Measurements from ENCODE around the gene GRK3.

Gene GRK3

DNA sequence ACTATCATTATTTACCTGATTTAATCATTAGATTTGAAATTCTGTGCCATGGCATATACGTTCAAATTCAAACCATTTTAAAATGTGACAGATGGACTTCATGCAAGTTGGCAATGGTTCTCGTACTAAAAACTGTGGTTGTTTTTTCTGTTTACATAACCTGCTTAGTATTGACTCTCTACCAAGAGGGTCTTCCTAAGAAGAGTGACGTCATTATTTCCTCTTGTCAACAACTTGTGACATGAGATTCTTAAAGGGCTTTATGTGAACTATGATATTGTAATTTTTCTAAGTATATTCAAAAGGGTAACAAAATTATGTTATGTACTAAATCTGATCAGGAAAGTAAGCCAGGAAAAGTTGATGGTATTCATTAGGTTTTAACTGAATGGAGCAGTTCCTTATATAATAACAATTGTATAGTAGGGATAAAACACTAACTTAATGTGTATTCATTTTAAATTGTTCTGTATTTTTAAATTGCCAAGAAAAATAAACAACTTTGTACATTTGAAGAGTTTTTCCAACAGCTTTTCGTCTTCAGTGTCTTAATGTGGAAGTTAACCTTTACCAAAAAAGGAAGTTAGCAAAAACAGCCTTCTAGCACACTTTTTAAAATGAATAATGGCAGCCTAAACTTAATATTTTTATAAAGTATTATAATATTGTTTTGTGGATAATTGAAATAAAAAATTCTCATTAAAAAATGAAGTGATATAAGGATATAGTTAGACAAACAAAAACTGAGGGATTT, 87.0 kb downstream of the GRK3 start:
- H3K36me3 ChIP-seq (ENCODE audit: insufficient read depth, low read depth, low read length), result peaks cover 5% of the 10 kb centered on the region; the same call in 1 of the 2 replicates
- no peaks in the 10 kb centered on the region for H3K9me3 ChIP-seq (ENCODE audit: insufficient read depth, low read depth, low read length)
- H3K9ac ChIP-seq (ENCODE audit: low read depth, low read length), result no peak overlapping the region
- no peak overlapping the region for H3K27ac ChIP-seq (ENCODE audit: low read length)
- no peak overlapping the region for H3K4me3 ChIP-seq (ENCODE audit: low read length)
- no peaks in the 10 kb centered on the region for H3K27me3 ChIP-seq (ENCODE audit: insufficient read depth, low read length)
- no peaks in the 10 kb centered on the region for H3K4me1 ChIP-seq (ENCODE audit: insufficient read depth, low read length)

DNA sequence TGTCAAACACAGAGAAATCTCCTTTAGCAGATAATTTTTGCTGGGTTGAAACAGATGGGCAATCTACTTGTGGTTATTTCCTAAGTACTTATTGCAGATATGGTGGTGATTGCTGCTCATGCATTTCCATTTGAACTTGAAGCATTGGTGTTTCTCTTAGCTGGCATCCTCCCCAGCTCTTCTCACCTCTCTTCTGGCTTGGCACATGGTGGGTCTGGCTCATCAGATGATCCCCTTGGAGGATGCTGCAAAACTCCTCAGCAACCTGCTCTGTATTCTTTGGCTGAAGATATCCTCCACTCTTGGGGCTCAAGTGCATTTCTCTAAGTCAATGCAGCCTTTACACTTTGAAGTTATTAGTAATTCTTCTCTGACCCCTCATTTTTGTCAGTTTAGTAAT, 90.2 kb downstream of the GRK3 start:
- Histone ChIP-seq H3K9me3 (ENCODE audit: insufficient read depth, low read depth, low read length) (no peaks in the 10 kb centered on the region), H3K36me3 (ENCODE audit: insufficient read depth, low read depth, low read length) (no peaks in the 10 kb centered on the region), H3K4me3 (ENCODE audit: low read length) (no peak overlapping the region), H3K27me3 (ENCODE audit: insufficient read depth, low read length) (no peaks in the 10 kb centered on the region), H3K4me1 (ENCODE audit: insufficient read depth, low read length) (no peaks in the 10 kb centered on the region), H3K27ac (ENCODE audit: low read length) (no peak overlapping the region), H3K9ac (ENCODE audit: low read depth, low read length) (no peak overlapping the region)

DNA sequence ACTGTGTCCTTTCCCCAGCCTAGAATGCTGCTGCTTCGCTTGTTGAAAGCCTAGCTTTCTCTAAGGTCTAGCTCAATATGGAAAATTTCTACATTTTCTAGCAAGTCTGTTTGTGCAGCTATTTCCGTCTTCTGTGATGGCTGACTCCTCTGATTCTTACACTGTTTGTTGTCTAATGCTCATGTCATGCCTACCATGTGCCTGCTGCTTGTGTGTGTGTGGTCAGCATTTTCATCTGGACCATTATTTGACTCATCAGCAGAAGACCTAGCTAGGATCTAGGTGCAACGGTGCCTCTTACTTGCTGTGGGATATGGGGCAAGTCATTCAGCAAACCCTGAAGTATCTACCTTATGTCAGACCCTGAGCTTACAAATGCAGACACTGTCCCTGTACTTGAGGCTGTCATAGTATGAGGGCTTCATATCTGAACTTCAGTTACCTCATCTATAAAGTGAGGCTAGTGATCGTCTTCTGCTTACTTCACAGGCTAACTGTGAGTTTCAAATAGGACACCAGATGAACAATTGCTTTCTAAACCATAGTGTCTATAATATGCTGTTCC, 91.0 kb downstream of the GRK3 start:
- no peak overlapping the region for H3K27ac ChIP-seq (ENCODE audit: low read length)
- H3K27me3 ChIP-seq (ENCODE audit: insufficient read depth, low read length), result no peaks in the 10 kb centered on the region
- no peaks in the 10 kb centered on the region for H3K4me1 ChIP-seq (ENCODE audit: insufficient read depth, low read length)
- no peaks in the 10 kb centered on the region for H3K36me3 ChIP-seq (ENCODE audit: insufficient read depth, low read depth, low read length)
- no peak overlapping the region for H3K9ac ChIP-seq (ENCODE audit: low read depth, low read length)
- H3K9me3 ChIP-seq (ENCODE audit: insufficient read depth, low read depth, low read length), result no peaks in the 10 kb centered on the region
- H3K4me3 ChIP-seq (ENCODE audit: low read length), result no peak overlapping the region

DNA sequence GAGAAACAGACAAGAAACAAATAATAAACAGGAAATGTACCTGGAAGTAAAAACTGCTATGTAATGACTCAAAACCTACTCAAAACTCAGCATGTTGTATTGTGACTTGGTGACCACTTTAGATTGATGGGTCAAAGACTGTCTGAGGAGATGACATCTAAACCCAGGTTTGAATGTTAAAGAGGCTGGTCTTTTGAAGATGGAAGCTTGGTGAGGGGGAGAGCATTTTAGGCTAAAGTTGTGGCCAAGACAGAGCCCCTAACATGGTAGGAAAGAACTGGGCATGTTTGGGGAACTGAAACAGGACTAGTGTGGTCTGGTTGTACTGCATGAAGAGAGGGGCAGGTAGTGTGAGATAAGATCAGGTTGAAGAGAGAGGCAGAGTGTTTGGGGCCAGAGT, 92.2 kb downstream of the GRK3 start:
- Histone ChIP-seq H3K4me1 (ENCODE audit: insufficient read depth, low read length) (no peaks in the 10 kb centered on the region), H3K36me3 (ENCODE audit: insufficient read depth, low read depth, low read length) (no peaks in the 10 kb centered on the region), H3K27me3 (ENCODE audit: insufficient read depth, low read length) (no peaks in the 10 kb centered on the region), H3K27ac (ENCODE audit: low read length) (no peak overlapping the region), H3K4me3 (ENCODE audit: low read length) (no peak overlapping the region), H3K9me3 (ENCODE audit: insufficient read depth, low read depth, low read length) (no peaks in the 10 kb centered on the region), H3K9ac (ENCODE audit: low read depth, low read length) (no peak overlapping the region)

DNA sequence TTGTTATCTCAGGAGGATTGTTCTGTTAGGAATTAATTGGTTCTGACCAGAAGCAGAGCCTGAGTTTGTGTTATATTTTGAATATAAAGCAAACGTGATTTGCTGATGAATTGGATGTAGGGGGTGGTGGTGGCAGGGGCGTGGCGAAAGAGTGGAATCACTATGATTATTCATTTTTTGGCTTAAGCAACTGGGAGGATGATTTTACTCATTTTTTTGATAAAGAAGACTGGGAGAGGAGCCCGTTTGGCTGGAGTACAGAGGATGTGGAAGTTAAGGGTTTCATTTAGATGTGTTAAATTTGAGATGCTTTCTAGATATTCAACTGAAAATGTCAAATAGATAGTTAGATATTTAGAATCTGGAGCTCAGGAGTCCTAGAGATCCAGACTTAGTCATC, 94.2 kb downstream of the GRK3 start:
- no peaks in the 10 kb centered on the region for H3K4me1 ChIP-seq (ENCODE audit: insufficient read depth, low read length)
- H3K9ac ChIP-seq (ENCODE audit: low read depth, low read length), result no peak overlapping the region
- H3K27me3 ChIP-seq (ENCODE audit: insufficient read depth, low read length), result no peaks in the 10 kb centered on the region
- no peak overlapping the region for H3K4me3 ChIP-seq (ENCODE audit: low read length)
- no peaks in the 10 kb centered on the region for H3K9me3 ChIP-seq (ENCODE audit: insufficient read depth, low read depth, low read length)
- no peak overlapping the region for H3K27ac ChIP-seq (ENCODE audit: low read length)
- no peaks in the 10 kb centered on the region for H3K36me3 ChIP-seq (ENCODE audit: insufficient read depth, low read depth, low read length)

DNA sequence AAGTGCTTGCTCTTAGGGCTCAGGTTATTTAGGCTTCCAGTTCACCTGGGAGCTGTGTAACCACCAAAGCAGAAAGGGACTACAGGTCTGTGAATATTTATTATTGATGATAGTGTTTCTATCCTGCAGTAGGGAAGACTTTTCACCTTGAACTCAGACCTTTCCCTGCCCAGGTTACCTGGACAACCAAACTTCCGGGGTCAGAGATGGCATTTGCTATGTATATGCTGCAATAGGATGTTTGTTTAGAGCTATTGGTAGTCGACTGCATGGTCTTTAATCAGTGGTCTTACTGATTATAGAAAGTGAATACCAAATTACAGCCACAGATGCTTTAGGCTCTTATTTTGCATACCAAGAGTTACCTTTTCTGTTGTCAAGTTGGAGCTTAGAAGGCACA, 94.9 kb downstream of the GRK3 start:
- no peaks in the 10 kb centered on the region for H3K36me3 ChIP-seq (ENCODE audit: insufficient read depth, low read depth, low read length)
- no peaks in the 10 kb centered on the region for H3K4me1 ChIP-seq (ENCODE audit: insufficient read depth, low read length)
- no peak overlapping the region for H3K27ac ChIP-seq (ENCODE audit: low read length)
- H3K4me3 ChIP-seq (ENCODE audit: low read length), result no peak overlapping the region
- no peak overlapping the region for H3K9ac ChIP-seq (ENCODE audit: low read depth, low read length)
- no peaks in the 10 kb centered on the region for H3K9me3 ChIP-seq (ENCODE audit: insufficient read depth, low read depth, low read length)
- no peaks in the 10 kb centered on the region for H3K27me3 ChIP-seq (ENCODE audit: insufficient read depth, low read length)

DNA sequence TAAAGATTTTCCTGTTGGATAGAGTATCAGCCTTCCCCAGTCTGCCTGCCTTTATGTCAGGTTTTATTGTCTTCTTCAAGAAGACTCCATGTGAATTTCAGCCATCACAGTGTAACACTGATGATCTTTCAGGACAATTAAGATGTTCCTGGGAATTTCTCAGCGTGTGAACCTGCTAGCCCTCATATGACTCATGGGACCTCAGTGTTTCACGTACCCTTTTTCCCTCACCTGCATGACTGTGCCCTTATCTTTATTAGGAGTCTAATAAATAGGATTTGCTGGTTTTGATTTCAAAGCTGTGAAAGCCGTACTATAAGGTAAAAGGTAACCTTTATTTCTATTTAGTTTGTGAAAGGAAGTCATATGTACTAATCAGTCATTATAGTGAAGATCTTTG, 95.9 kb downstream of the GRK3 start:
- Histone ChIP-seq H3K4me3 (ENCODE audit: low read length) (no peak overlapping the region), H3K9me3 (ENCODE audit: insufficient read depth, low read depth, low read length) (no peaks in the 10 kb centered on the region), H3K27ac (ENCODE audit: low read length) (no peak overlapping the region), H3K27me3 (ENCODE audit: insufficient read depth, low read length) (no peaks in the 10 kb centered on the region), H3K9ac (ENCODE audit: low read depth, low read length) (no peak overlapping the region), H3K36me3 (ENCODE audit: insufficient read depth, low read depth, low read length) (no peaks in the 10 kb centered on the region), H3K4me1 (ENCODE audit: insufficient read depth, low read length) (no peaks in the 10 kb centered on the region)

DNA sequence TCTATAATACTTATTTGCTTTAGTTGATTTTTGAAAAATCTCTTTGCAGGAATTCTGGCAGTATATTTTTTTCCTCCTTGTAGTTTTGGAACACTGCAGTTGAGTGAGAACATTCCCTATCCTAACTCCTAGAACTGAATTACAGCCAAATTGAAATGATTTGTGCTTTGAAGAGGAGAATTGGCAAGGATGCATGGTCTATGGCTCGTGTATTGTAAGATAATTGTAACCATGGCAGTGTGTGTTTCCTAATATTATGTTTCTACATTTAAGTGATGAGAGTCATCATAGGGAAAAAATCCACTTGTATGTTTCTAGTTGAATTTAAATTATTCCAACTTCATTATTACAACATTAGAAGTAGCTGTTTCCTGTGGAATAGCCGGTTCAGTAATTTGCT, 96.6 kb downstream of the GRK3 start:
- no peaks in the 10 kb centered on the region for H3K36me3 ChIP-seq (ENCODE audit: insufficient read depth, low read depth, low read length)
- no peak overlapping the region for H3K9ac ChIP-seq (ENCODE audit: low read depth, low read length)
- no peak overlapping the region for H3K27ac ChIP-seq (ENCODE audit: low read length)
- no peaks in the 10 kb centered on the region for H3K9me3 ChIP-seq (ENCODE audit: insufficient read depth, low read depth, low read length)
- H3K4me3 ChIP-seq (ENCODE audit: low read length), result no peak overlapping the region
- H3K27me3 ChIP-seq (ENCODE audit: insufficient read depth, low read length), result no peaks in the 10 kb centered on the region
- H3K4me1 ChIP-seq (ENCODE audit: insufficient read depth, low read length), result no peaks in the 10 kb centered on the region

DNA sequence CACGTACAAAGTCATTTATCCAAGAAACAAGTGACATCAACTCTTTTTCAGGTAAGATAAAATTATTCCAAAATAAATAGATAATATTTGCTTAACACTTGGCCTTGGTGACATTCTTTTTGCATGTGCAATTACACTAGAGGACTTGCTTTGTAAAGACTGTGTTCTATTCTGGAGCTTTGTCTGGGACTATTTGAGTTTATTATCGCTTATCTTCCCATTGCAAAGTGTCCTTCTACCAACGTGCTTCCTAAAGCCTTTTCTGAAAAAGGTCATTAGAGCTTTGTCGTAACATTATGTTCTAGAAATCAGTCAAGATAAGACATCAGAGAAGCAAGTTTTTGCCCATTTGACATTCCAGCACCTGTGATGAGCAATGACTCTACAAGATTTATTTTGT, 99.2 kb downstream of the GRK3 start:
- H3K36me3 ChIP-seq (ENCODE audit: insufficient read depth, low read depth, low read length), result no peaks in the 10 kb centered on the region
- H3K27me3 ChIP-seq (ENCODE audit: insufficient read depth, low read length), result no peaks in the 10 kb centered on the region
- H3K27ac ChIP-seq (ENCODE audit: low read length), result no peak overlapping the region
- no peak overlapping the region for H3K4me3 ChIP-seq (ENCODE audit: low read length)
- no peaks in the 10 kb centered on the region for H3K4me1 ChIP-seq (ENCODE audit: insufficient read depth, low read length)
- no peaks in the 10 kb centered on the region for H3K9me3 ChIP-seq (ENCODE audit: insufficient read depth, low read depth, low read length)
- no peak overlapping the region for H3K9ac ChIP-seq (ENCODE audit: low read depth, low read length)

DNA sequence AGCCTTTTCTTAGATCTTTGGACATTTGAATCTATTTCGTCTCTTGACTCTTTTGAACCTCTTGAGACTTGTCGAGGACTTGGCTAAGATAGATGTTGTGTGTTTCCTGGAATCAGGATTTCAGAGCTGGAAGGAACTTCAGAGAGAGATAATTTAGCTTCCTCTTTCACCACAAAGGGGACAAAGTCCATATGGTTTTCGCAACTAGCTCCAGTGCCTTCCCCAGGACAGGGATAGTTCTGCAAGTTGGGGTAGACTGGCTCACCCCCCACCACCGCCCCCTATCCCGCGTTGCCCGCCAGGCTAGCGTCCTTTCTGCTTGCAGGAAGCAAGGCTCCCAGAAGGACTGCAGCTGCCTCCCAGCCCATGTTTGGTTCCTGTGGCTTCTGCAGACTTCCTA, 101.8 kb downstream of the GRK3 start:
- H3K4me3 ChIP-seq (ENCODE audit: low read length), result no peak overlapping the region
- no peaks in the 10 kb centered on the region for H3K27me3 ChIP-seq (ENCODE audit: insufficient read depth, low read length)
- H3K36me3 ChIP-seq (ENCODE audit: insufficient read depth, low read depth, low read length), result no peaks in the 10 kb centered on the region
- H3K4me1 ChIP-seq (ENCODE audit: insufficient read depth, low read length), result no peaks in the 10 kb centered on the region
- no peak overlapping the region for H3K27ac ChIP-seq (ENCODE audit: low read length)
- H3K9ac ChIP-seq (ENCODE audit: low read depth, low read length), result no peak overlapping the region
- no peaks in the 10 kb centered on the region for H3K9me3 ChIP-seq (ENCODE audit: insufficient read depth, low read depth, low read length)

DNA sequence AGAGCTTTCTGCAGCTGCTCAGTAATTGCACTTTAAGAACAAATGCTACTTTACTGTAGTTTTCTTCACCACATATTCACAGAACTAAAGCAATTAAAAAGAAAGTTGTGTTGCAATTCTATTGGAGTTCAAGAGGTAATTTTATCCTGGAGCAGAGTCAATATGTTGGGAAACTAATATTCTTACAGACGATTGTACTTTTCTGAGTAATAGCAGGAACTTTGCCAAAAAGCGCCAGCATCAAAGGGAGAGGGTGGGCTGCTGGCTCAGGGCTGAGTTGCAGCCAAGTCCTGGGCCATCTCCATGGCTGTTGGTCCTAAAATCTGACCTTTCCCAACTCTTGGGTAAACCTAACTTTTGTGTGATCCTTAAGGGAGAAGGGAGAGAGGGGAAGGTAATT, 104.0 kb downstream of the GRK3 start:
- no peaks in the 10 kb centered on the region for H3K36me3 ChIP-seq (ENCODE audit: insufficient read depth, low read depth, low read length)
- no peaks in the 10 kb centered on the region for H3K9me3 ChIP-seq (ENCODE audit: insufficient read depth, low read depth, low read length)
- no peaks in the 10 kb centered on the region for H3K4me1 ChIP-seq (ENCODE audit: insufficient read depth, low read length)
- H3K27me3 ChIP-seq (ENCODE audit: insufficient read depth, low read length), result no peaks in the 10 kb centered on the region
- H3K27ac ChIP-seq (ENCODE audit: low read length), result no peak overlapping the region
- no peak overlapping the region for H3K9ac ChIP-seq (ENCODE audit: low read depth, low read length)
- no peak overlapping the region for H3K4me3 ChIP-seq (ENCODE audit: low read length)

DNA sequence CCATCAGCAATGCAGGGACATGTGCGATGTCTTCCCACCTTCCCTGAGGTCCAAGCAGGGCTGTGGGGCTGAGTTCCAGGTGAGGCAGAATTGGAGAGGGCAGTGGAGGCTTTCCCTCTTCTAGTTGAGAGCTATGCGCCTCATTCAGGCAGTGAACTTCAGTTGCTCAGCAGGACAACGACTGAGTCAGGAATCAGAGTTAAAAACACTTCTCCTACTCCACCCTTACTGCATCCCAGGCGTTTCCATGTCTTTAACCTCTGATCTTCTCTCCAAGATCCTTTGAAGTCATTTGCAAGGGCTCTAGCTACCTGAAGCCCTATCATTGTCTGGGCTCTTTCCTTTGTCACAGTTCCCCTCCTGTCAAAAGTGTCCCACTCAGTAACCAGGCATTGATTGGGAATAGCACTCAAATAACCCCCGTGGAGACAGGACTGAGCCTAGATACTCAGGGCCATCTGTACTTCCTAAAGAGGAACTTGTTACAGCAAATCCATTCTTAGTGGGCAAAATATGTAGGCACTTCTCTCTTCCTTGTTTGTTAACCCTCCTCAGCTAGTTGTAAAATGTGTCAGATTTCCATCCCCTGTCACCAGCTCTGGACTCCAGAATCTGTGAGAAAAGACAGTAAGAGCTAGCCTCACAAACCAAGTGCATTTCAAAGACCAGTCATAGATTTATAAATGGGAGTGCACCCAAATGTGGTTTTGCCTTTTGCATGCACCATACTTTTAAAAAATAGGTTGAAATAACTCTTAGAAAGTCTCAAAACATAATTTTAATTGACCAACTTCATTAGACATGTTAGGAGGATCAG, 105.0 kb downstream of the GRK3 start:
- Histone ChIP-seq H3K9ac (ENCODE audit: low read depth, low read length) (no peak overlapping the region), H3K4me1 (ENCODE audit: insufficient read depth, low read length) (no peaks in the 10 kb centered on the region)

More for the DNA sequence above, 105.0 kb downstream of the GRK3 start:
- H3K27ac ChIP-seq (ENCODE audit: low read length), result no peak overlapping the region
- no peaks in the 10 kb centered on the region for H3K36me3 ChIP-seq (ENCODE audit: insufficient read depth, low read depth, low read length)
- H3K4me3 ChIP-seq (ENCODE audit: low read length), result no peak overlapping the region
- no peaks in the 10 kb centered on the region for H3K27me3 ChIP-seq (ENCODE audit: insufficient read depth, low read length)
- no peaks in the 10 kb centered on the region for H3K9me3 ChIP-seq (ENCODE audit: insufficient read depth, low read depth, low read length)
